Cardiac septum (tissue), 1 donor: ENCODE measurements around the gene SNX21. TPM values are rescaled to one million over a fixed set of nuclear protein-coding genes. Genes with fewer than 3 reads are reported as not detected.

Experiments used
- DNase-seq: peaks from one replicate; pipeline ENCODE4 v3.0.0-alpha.2; 2020; ENCODE audit warnings: low spot score
- intact Hi-C: fragments of 100-400 bp; cut with DNase I; formaldehyde crosslinking; loops from one replicate; pipeline ENCODE4 v1.14.0; 2022
- total RNA-seq: library from RNA; stranded (reverse); fragmentation: NEBNext Ultra II Directional; extraction: Animal tissue kit (Norgen Biotek cat#: 25700); gene quantifications from one replicate; pipeline ENCODE4 v1.2.1, GENCODE V29; 2021
- donor health status: DM: no; HTN: no; CAD: no.

The SNX21 gene
- total RNA-seq, 1 donor from 2014 or later, result 19.5 TPM

GRCh38 chr20:45843506-45843905 is 9.9 kb downstream of the SNX21 start:
- intact Hi-C loops, result no loop called here
- DNase-seq, result no peak

DNA sequence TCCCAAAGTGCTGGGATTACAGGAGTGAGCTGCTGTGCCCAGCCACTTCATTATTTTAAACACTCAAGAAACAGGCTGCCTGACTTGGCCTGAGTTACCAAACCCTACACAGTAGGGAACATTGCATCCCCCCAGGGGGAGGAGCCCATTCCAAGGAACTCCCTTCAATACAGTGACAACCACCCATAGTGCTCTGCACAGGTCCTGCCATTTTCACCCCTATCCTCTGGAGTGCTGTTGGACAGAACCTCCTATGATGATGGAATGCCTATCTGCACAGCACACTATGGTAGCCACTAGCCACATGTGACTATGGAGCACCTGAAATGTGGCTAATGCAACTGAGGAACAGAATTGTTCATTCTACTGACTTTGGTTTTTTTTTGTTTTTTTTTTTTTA is 11.9 kb downstream of the SNX21 start:
- intact Hi-C loops, result no loop called here
- no peak for DNase-seq

DNA sequence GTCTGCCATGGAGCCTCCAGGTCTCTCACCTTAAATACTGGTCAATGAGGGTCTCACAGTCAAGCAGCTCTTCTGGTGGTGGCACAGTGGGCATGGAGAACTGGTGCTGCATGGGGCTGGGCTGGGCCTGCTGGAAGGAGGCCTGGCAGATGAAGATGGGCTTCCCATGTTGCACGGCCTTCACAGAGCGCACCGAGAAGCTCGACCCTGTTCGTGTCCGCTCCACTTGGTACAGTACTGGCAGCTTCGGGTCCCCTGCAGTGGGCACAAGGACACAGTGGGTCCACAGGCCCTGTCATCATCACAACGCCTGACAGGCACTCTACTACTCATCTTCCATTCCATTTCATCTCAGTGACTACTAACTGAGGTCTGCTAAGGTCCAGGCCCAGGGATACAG is 14.8 kb downstream of the SNX21 start:
- intact Hi-C loops, result no loop called here
- no peak for DNase-seq

GRCh38 chr20:45848969-45849582 is 15.5 kb downstream of the SNX21 start:
- no peak for DNase-seq
- intact Hi-C loops, result no loop called here

GRCh38 chr20:45850238-45850637 is 16.6 kb downstream of the SNX21 start:
- no peak for DNase-seq
- intact Hi-C loops, result no loop called here

- no peak for DNase-seq
- intact Hi-C loops, result no loop called here
Observed at GRCh38 chr20:45850926-45851325, 17.3 kb downstream of the SNX21 start.

GRCh38 chr20:45851501-45851900 is 17.9 kb downstream of the SNX21 start:
- DNase-seq, result no peak
- intact Hi-C loops, result no loop called here

DNA sequence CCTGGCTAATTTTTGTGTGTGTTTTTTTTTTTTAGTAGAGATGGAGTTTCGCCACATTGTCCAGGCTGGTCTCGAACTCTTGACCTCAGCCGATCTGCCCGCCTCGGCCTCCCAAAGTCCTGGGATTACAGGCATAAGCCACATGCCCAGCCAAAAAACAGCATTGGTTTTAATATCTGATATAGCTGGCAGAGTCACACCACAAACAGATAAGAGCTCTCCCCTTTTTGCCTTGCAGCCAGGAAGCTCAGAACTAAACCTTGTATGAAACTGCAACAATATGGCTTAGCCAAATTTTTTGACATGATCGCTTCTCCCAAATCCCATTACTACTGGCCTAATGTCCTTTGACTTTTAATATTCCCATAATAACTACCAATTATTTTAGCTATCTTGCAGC is 18.7 kb downstream of the SNX21 start:
- intact Hi-C loops, result no loop called here

GRCh38 chr20:45853484-45853883 is 19.9 kb downstream of the SNX21 start:
- intact Hi-C loops, result no loop called here
- DNase-seq, result no peak

More for the DNA sequence above, 18.7 kb downstream of the SNX21 start:
- no peak for DNase-seq

- intact Hi-C loops, result no loop called here
- DNase-seq, result peak; percentile 95
Observed at GRCh38 chr20:45857114-45857881, 23.7 kb downstream of the SNX21 start, which contains the start of the genes ACOT8 and ZSWIM3. ACOT8 (minus strand) TSS chr20:45857392; CDS start chr20:45857315, 77 bp downstream. ZSWIM3 (plus strand) TSS chr20:45857614; CDS start chr20:45857826, 212 bp downstream.

DNA sequence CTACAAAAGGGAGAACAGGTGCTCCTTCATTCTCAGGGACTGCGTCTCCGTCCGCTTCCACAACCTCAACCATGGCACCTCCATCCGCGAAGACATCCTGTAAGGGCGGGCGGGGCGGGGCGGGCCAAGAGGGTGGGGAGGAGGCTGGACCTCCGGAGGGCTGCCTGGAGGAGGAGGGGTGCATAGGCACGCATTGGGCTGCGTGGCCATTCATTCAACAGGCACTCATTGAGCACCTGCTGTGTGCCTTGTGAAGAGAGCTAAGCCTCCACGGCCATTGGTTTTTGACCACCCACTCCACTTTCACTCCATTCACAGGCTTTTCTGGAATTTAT is 24.2 kb downstream of the SNX21 start:
- DNase-seq, result no peak
- intact Hi-C loops, result no loop called here

DNA sequence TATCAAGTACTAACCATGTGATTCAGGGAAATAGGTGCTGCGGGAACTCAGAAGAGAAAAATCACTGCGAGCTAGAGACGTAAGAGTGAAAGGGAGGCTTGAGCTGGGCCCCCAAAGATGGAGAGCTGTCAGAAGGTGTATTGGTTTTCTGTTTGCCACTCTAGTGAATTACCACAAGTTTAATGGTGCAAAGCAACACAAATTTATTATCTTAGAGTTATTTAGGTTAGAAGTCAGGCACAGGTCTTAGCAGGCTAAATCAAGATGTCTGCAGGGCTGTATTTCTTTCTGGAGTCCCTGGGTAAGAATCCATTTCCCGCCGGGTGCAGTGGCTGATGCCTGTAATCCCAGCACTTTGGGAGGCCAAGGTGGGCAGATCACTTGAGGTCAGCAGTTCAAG is 26.3 kb downstream of the SNX21 start:
- intact Hi-C loops, result no loop called here
- no peak for DNase-seq

- intact Hi-C loops, result no loop called here
- no peak for DNase-seq
Observed at GRCh38 chr20:45860560-45861220, 27.1 kb downstream of the SNX21 start.

GRCh38 chr20:45861221-45862075 is 27.8 kb downstream of the SNX21 start:
- intact Hi-C loops, result no loop called here
- no peak for DNase-seq

DNA sequence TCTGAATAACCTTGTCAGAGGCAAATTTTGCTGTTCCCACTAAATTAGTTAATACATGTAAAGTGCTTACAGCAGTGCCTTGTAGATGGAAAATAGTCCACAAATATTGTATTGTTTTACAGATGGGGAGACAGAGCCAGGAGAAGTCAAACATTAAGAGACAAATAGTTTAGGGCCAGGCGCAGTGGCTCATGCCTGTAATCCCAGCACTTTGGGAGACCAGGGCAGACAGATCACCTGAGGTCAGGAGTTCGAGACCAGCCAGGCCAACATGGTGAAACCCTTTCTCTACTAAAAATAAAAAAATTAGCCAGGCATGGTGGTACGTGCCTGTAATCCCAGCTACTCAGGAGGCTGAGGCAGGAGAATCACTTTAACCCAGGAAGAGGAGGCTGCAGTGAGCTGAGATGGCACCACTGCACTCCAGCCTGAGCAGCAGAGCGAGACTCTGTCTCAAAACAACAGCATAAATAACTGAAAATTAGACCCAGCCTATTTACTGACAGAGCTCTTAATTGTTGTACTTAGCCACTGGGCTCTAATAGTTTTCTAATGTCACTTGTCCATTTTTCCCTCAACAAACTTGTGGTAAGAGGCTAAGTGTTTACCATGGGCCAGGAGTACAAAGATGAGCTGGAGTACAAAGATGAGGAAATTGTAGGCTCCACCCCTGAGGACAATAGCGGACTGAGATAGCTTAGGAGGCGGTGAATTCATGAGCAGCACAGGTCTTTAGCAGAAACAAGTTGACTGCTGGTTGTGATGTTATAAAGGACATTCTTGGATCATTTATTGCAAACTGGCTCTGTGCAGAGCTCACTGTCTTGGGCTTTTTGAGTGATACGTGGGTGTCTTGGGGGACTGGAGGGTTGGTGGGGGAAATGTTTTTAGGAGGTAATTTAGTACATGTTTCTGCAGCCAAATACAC is 30.2 kb downstream of the SNX21 start:
- intact Hi-C loops, result no loop called here
- DNase-seq, result no peak

- intact Hi-C loops, result no loop called here
Observed at GRCh38 chr20:45866454-45866853, 32.9 kb downstream of the SNX21 start.

DNA sequence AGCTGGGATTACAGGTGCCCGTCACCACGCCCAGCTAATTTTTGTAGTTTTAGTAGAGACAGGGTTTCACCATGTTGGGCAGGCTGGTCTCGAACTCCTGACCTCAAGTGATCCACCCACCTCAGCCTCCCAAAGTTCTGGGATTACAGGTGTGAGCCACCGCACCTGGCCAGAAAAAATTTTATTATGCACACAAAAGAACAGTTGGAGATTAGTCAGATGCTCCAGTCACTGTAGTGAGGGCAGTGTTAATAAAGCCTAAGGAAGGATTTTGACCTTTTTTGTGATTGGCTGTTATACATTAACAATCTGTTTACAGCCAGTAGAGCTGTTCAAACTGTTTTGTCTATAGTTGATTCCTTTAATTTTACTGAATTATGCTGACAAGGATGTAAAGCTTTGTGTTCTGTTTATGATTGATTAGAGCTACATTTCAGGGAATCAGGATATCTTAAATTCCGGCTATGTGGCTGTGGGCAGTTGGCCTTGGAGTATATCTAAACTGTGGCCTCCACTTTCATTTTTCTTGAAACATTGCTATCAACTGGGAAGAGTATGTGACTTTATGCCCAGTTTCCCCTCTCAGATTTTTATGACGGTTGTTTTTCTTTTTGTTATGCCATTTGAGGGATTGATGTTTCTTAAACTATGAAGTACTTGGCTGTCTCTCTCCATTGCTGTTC is 33.7 kb downstream of the SNX21 start:
- intact Hi-C loops, result no loop called here
- DNase-seq, result no peak

More at GRCh38 chr20:45866454-45866853, 32.9 kb downstream of the SNX21 start:
- no peak for DNase-seq

DNA sequence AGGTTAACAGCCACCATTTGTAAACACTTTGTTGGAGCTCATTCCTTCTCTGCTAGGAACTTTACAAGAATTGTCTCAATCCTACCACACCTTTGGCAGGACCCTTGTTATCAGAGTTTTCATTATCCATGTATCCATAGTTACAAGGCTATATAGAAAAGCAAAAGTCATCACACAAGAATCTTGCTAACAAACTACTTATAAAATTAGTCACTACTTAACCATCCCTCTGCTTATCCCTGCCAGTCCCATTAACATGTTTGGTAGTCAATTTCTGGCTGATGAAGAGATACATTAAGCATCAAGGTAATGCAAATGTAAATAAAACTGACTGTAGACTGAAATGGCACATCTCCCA is 34.2 kb downstream of the SNX21 start:
- intact Hi-C loops, result no loop called here

More for the DNA sequence above, 34.2 kb downstream of the SNX21 start:
- DNase-seq, result no peak
